NCI-H345 treated with DMSO at 0.1 percent for 48 hours (cell line): ENCODE data around the gene PTGS1.

Experiments used
- DNase-seq: peaks from one replicate; lab custom pipeline; 2025; ENCODE audit not compliant: unreplicated experiment; lab: John Stamatoyannopoulos, UW

The PTGS1 gene

DNA sequence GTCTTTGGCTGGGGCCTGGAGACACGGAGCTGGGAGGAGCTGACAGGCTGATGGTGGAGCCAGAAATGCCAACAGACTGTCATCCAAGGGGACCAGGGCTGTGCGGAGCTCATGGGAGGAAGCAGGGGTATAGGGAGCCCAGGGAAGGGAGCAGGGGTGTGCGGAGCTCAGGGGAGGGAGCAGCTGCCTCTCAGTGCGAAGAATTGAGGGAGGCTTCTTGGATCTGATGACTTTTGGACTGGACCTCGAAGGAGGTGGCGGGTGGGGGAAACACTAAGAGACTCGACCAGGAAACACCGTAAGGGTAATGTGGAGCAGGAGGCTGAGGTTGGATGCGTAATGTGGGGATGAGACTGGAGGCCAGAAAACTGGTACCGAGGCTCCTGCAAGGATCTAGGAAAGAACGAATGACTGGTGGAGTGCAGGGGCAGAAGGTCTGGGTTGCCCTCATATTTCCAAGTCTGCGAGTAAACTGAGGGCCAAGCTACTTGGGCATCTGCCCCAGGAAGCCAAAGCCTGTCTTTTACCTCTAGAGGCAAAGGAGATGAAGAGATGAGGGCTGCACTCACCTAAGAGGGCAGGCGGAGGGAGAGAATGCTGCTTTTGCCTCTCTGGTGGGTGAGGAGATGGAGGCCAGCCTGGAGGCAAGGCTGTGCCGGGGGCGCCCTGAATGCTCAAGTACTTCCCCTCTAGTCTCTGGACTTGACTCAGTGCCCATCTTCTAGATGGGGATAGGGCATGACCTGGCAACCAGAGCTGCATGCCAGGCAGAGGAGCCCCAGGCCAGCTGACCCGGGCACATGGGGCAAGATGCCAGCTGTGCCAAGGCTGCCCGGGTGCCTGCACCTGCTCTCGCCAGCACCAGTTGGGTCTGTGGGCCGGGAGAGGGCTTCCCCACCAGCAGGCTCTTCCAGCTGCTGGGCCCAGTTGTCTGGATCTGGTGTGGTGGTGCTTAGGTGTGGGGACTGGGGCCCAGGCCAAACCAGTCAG lies 2.3 kb downstream of the PTGS1 start:
- no peak for DNase-seq

DNA sequence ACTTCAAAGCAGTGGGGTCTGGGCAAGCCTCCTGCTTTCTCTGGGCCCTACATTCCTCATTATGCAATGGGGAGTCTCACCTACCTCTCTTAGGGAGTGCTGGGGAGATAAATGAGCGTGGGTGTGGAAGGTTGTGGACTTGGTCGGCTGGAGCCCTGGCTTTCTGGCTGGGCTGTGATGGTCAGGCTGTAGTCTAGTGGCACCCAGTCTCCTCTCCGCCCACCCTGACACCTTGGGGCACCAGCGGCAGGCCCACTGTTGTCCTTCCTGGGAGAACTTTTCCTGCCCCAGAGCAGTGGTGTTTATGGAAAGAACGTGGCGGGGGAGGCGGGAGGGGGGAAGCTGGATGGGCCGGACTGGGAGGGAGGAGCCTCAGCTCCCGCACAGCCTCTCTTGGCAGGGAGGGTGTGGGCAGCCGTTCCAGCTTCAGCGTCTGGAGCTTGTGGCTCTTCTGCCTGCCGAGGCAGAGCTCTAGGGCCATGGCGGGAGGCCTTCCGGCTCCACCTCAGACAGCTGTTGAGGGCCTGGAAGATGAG lies 4.1 kb downstream of the PTGS1 start:
- DNase-seq = no peak

DNA sequence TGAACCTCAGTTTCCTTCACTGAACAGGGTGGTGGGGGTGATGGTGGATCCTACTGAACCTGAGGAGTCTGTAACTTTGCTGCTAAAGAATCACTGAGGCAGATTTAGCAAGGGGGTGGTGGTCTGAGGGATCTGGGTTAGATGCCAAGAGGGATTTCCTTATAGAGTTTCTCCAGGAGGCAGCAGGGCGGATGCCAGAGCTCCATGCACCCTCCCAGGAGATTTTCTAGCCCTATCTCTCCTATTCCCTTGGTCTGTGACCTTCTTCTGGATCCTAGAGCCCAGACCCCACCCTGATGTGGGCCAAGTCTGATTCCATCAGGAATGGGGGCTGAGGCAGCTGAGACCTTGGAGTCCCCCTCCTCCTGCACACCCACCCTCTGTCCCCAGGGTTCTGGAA lies 6.0 kb downstream of the PTGS1 start:
- DNase-seq = no peak

DNA sequence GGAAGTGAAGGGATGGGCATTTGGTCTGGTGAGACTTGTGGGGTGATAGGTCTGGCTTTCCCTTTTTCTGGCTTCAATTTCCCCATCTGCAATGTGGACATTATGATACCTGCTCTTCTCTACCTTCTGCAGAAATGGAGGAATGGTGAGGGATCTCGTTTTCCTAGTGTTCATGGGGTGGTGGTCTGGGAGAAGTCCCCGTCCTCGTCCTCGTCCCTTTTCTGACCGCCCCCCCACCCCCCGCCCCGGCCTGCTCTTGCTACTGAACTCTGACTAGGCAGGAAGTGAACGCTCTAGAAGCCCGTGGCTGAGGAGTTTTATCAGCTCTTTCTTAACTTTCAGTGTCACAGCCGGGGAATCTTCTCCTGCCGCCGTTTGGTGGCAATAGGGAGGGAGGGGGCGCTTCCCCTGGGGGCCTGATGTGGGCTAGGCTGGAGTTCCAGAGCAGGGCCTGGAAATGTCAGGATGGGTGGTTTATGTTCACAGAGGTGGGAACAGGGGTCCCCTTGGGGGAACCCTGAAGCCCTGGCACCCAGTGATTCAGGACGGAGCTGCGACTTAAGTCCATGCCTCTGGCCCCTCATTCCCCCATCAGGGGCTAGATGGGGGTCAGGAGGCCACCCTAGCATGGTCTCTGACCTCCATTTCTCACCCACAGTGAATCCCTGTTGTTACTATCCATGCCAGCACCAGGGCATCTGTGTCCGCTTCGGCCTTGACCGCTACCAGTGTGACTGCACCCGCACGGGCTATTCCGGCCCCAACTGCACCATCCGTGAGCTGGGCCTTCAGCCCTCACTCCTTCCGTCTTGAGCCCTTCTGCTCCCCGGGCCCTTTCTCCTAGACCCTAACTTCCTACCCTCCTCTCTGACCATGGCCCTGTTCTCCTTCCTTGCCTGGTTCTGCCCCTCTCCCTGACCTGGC lies 6.7 kb downstream of the PTGS1 start:
- DNase-seq = no peak

DNA sequence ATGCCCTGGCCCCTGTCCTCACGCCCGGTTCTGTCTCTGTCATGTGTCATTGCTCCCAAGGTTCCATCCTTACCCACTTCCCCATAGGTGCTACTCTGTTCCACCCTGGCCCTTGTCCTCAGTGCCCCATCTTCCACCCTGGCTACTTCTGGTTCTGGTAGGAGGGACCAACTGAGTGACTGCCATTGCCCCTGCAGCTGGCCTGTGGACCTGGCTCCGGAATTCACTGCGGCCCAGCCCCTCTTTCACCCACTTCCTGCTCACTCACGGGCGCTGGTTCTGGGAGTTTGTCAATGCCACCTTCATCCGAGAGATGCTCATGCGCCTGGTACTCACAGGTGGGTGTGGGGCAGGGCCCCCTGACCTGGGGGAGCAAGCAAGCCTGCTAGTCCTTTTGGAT lies 7.4 kb downstream of the PTGS1 start:
- no peak for DNase-seq

DNA sequence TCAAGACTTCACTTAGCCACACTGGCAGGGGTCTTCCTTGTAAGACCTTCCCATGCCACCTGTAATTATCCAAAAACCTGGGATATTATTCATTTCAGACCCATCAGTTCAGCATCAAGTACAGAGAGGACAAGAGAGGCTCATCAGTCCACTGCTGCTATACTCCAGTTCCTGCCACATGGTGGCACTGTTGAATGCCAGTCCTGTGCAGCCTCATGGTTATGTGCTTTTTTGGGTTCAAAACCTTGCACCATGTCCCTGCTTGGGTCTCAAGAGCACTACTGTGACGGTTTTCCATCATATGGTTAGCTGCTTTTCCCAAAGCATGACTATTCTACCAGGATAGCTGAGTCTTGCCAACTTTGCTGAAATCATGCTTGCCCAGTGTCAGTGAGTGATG lies 8.5 kb downstream of the PTGS1 start:
- DNase-seq = no peak

DNA sequence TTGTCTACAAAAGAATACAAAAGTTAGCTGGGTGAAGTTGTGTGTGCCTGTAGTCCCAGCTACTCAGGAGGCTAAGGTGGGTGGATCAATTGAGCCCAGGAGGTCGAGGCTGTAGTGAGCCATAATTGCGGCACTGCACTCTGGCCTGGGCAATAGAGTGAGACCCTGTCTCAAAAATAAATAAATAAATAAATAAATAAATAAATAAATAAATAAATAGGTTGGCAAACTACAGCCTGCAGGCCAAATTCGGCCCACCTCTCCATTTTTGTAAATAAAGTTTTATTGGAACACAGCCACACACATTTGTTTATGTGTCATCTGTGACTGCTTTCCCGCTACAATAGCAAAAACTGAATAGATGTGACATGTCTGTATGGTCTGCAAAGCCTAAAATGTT lies 9.5 kb downstream of the PTGS1 start:
- DNase-seq = no peak

DNA sequence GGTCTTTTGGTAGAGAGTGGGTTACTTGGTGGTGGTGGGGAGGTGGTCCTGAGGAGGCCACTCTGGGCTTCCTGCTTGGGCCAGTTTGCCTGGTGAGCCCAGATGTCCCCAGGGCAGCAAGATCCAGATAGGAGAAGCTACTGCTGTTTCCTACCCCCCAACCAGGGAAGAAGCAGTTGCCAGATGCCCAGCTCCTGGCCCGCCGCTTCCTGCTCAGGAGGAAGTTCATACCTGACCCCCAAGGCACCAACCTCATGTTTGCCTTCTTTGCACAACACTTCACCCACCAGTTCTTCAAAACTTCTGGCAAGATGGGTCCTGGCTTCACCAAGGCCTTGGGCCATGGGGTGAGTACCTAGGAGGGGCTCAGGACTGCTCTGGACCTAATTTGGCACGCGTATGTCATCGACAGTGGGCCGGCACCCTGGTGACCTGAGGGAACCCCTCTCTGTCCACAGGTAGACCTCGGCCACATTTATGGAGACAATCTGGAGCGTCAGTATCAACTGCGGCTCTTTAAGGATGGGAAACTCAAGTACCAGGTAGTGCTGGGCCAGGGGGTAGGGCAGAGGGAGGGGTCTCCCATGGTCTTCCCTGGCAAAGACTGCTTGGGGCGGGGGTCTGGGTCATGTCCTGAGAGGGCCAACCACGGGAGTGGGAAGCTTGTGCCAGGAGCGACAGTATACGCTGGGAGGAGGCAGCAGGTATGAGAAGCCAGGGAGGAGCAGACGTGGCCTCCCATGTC lies 10.6 kb downstream of the PTGS1 start:
- no peak for DNase-seq

DNA sequence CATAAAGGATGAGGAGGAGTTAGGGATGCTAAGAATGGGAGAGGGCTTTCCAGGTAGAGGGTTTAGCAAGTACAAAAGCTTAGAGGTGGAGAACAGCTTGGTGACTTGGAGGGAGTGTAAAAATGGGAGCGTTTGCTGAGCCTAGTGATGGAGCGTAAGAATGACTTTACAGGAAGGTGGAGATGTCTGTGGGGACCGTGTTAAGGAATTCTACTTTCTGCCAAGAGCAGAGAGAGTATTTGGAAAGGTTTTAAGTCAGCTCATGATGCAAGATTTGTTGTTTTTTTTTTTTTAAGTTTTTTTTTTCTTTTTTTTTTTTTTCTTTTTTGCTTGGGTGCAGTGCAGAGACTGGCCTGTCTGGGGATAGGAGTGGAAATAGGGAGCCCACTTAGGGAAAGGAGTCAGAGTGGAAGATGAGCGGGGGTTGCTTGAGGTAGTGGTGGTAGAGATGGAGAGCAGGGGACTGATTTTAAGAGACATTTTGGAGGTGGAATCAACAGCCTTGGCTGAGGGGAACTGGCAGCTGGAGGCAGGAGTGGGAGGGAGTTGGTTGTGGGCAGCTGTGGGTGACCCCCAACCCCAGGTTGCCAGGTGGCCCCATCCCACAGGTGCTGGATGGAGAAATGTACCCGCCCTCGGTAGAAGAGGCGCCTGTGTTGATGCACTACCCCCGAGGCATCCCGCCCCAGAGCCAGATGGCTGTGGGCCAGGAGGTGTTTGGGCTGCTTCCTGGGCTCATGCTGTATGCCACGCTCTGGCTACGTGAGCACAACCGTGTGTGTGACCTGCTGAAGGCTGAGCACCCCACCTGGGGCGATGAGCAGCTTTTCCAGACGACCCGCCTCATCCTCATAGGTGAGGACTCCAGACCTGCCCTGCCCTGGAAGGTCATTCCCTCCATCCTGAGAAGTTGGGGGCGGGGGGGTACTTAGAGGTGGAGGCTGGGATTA lies 12.4 kb downstream of the PTGS1 start:
- no peak for DNase-seq

DNA sequence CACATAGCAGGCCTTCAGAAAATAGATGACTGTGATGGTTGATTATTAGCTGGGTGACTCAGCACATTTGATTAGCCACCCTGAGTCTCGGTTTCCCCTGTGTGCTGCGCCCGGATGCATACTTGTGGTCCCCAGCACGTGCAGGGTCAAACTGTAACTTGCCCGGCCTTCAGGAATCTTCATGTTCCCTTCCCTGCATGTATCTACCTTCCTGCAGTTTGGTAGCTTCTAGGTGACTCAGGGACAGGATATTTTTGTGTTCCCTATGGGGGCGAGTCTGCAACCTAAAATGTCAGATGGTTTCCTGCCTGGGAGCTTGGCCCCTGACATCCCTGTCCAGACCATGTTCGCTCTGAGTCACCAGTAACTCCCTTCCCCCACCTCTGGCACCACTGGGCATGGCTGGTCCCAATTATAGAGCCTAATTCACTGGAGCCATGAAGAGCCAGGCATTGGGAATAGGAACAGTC lies 13.2 kb downstream of the PTGS1 start:
- no peak for DNase-seq

DNA sequence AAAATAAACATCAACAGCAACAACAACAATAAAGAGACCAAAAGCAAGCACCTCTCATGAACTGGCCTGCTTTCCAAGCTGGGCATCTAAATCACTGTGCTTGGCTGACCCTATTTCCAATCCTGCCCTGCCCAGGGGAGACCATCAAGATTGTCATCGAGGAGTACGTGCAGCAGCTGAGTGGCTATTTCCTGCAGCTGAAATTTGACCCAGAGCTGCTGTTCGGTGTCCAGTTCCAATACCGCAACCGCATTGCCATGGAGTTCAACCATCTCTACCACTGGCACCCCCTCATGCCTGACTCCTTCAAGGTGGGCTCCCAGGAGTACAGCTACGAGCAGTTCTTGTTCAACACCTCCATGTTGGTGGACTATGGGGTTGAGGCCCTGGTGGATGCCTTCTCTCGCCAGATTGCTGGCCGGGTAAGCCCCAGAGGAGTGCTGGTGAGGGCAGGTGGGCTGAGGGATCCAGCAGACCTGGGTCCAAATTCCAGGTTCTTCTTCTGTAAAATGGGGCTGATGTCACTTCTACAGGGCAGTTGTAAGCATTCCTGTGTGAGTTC lies 15.6 kb downstream of the PTGS1 start:
- no peak for DNase-seq

DNA sequence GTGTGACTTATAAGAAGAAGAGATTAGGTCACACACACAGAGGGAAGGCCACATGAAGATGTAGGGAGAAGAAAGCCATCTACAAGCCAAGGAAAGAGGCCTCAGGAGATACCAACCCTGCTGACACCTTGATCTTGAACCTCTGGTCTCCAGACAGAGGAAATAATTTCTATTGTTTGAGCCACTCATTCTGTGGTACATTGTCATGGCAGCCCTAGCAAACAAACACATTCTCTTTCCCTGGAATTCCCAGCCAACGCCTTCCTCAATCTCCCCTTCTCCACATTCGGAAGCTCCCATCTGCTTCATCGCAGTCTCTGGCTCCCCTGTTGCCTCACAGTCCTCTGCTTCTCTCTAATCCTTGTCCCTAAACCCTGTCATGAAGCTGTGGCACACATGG lies 16.7 kb downstream of the PTGS1 start:
- no peak for DNase-seq

DNA sequence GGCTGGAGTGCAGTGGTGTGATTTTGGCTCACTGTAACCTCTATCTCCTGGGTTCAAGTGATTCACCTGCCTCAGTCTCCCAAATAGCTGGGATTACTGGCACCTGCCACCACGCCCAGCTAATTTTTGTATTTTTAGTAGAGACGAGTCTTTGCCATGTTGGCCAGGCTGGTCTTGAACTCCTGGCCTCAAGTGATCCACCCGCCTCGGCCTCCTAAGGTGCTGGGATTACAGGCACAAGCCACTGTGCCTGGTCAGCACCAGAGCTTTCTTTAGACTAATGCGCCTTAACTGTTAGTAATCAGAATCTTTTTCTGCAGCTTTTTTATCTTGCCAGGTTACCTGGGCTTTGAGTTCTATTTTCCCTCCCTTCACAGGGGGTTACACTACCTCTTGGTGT lies 18.4 kb downstream of the PTGS1 start:
- DNase-seq = no peak

DNA sequence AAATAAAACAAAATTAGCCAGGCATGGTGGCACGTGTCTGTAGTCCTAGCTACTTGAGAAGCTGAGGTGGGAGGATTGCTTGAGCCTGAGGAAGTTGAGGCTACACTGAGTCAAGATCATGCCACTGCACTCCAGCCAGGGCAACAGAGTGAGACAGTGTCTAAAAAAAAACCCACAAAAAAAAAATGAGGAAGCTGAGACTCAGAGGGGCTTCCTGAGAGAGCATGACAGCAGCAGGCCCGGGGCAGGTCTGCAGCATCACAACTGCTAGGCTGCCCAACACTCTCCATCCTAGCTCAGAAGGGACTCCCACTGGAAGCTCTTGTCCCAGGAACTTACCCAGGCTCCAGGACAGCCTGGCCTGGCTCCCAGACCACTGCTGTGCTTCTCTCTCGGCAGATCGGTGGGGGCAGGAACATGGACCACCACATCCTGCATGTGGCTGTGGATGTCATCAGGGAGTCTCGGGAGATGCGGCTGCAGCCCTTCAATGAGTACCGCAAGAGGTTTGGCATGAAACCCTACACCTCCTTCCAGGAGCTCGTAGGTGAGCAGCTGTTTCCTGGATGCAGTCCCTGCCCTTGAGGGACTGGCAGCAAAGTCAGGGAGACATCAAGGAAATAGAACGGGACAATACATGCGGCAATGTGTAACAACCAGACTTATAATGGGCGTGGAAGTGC lies 19.1 kb downstream of the PTGS1 start:
- no peak for DNase-seq

DNA sequence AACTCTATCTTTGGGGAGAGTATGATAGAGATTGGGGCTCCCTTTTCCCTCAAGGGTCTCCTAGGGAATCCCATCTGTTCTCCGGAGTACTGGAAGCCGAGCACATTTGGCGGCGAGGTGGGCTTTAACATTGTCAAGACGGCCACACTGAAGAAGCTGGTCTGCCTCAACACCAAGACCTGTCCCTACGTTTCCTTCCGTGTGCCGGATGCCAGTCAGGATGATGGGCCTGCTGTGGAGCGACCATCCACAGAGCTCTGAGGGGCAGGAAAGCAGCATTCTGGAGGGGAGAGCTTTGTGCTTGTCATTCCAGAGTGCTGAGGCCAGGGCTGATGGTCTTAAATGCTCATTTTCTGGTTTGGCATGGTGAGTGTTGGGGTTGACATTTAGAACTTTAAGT lies 21.5 kb downstream of the PTGS1 start:
- no peak for DNase-seq

DNA sequence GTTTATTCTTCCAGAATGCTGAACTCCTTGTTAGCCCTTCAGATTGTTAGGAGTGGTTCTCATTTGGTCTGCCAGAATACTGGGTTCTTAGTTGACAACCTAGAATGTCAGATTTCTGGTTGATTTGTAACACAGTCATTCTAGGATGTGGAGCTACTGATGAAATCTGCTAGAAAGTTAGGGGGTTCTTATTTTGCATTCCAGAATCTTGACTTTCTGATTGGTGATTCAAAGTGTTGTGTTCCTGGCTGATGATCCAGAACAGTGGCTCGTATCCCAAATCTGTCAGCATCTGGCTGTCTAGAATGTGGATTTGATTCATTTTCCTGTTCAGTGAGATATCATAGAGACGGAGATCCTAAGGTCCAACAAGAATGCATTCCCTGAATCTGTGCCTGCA lies 21.9 kb downstream of the PTGS1 start:
- DNase-seq = no peak

DNA sequence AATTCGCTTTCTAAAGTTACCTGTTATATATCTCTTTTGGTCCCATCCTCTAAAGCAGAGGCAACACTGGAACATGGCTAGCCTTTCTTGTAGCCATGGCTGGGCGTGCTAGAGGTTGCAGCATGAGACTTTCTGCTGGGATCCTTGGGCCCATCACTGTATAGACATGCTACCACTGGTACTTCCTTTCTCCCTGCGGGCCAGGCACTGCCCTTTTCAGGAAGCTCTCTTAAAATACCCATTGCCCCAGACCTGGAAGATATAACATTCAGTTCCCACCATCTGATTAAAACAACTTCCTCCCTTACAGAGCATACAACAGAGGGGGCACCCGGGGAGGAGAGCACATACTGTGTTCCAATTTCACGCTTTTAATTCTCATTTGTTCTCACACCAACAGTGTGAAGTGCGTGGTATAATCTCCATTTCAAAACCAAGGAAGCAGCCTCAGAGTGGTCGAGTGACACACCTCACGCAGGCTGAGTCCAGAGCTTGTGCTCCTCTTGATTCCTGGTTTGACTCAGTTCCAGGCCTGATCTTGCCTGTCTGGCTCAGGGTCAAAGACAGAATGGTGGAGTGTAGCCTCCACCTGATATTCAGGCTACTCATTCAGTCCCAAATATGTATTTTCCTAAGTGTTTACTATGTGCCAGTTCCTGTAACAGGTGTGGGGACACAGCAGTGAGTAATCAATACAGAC lies 22.6 kb downstream of the PTGS1 start:
- no peak for DNase-seq
